Astrocyte (in vitro differentiated cells and primary cell): ENCODE data around the gene TMEM31. TPM values are rescaled to one million over a fixed set of nuclear protein-coding genes. Genes with fewer than 3 reads are reported as not detected.

Experiments
- total RNA-seq: library from RNA; stranded (reverse); gene quantifications from 2 replicates; pipeline ENCODE4 v1.2.1, GENCODE V29; 2021

Gene TMEM31
- total RNA-seq, 1 donor from 2014 or later, result 0.43 TPM

Other genes starting within 250 kb of the TMEM31 start
- gene RAB40A, start 191.4 kb upstream of the TMEM31 start, total RNA-seq, result 0.07 TPM in 1 of 2 replicates, not detected in the other
- gene TCEAL4, start 125.4 kb upstream of the TMEM31 start, total RNA-seq, result 49.9 and 51.3 TPM in 2 replicates
- gene TCEAL3, start 102.9 kb upstream of the TMEM31 start, total RNA-seq, result 13.5 and 15.2 TPM in 2 replicates
- 9.6 and 12.3 TPM in 2 replicates for gene TCEAL1, start 81.9 kb upstream of the TMEM31 start, total RNA-seq
- 514 and 533 TPM in 2 replicates for gene MORF4L2, start 24.2 kb upstream of the TMEM31 start, total RNA-seq
- gene PLP1, start 65.9 kb downstream of the TMEM31 start, total RNA-seq, result 5.2 and 10.2 TPM in 2 replicates
- 1.7 and 2.2 TPM in 2 replicates for gene RAB9B, start 121.3 kb downstream of the TMEM31 start, total RNA-seq